HG03575 (cell line): Measurements from ENCODE around the gene ZNF718.
"Not testable (repeated sequence)": the region's sequence is repeated elsewhere in the genome, so short reads cannot be mapped to it uniquely, and the experiment has no call there.

ENCODE experiments used
- ATAC-seq: cut with Tn5 transposase; IDR thresholded peaks from one replicate; pipeline ENCODE4 v1.9.1; 2021; ENCODE audit not compliant: unreplicated experiment, insufficient number of reproducible peaks, low FRiP score; ENCODE audit errors: extremely low read depth

ZNF718 gene

GRCh38 chr4:139691-140090 lies 15.4 kb downstream of the ZNF718 start:
- no peak for ATAC-seq

DNA sequence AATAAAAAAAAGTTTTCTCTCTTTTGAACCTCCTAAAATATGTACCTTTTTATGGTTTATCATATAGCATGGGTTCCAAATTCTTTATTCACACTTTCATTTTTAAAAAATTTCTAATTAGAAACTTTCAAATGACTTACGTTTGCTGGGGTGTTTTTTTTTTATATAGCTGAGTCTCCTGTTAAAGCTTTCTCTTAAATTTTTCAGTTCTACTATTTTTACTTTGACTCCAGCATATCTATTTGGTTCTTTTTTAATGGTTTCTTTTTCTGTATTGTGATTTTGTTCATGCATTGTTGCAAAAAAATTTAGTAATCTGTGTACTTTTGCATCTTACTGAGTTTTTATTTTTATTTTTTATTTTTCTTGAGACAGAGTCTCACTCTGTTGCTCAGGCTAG lies 22.3 kb downstream of the ZNF718 start:
- ATAC-seq: no peak

DNA sequence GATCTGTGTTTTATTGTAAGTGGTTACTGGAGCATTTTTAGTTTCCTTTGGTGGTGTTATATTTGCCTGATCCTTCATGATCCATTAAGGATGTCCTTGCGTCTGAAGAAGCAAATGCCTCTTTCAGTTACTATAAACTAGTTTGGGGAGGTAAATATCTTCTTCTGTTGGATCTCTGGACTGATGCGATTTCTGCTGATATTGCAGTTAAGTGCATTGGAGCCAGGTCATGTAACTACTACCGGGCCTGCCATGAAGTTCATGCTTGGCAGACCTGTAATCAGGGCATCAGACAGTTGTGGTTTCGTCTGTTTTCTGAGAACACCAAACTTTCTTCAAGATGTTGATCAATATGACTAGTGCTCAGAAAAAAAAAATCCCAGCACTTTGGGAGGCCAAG lies 22.9 kb downstream of the ZNF718 start:
- no peak for ATAC-seq

DNA sequence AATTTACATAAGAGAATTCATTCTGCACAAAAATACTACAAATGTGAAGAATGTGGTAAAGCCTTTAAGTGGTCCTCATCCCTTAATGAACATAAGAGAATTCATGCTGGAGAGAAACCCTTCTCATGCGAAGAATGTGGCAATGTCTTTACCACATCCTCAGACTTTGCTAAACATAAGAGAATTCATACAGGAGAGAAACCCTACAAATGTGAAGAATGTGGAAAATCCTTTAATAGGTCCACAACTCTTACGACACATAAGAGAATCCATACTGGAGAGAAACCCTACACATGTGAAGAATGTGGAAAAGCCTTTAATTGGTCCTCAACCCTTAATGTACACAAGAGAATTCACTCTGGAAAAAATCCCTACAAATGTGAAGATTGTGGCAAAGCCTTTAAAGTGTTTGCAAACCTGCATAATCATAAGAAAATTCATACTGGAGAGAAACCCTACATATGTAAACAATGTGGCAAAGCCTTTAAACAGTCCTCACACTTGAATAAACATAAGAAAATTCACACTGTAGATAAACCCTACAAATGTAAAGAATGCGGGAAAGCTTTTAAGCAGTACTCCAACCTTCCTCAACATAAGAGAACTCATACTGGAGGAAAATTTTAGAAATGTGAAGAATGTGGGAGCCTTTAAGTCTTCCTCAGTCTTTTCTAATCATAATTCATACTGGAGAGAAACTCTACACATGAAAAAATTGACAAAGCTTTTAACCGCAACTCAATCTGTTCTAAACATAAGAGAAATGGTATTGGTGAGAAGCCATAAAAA lies 37.4 kb downstream of the ZNF718 start:
- no peak for ATAC-seq

GRCh38 chr4:169640-170039 lies 45.3 kb downstream of the ZNF718 start:
- ATAC-seq: not testable (repeated sequence)

GRCh38 chr4:171318-171717 lies 47.0 kb downstream of the ZNF718 start:
- ATAC-seq: not testable (repeated sequence)

GRCh38 chr4:173666-174314 lies 49.5 kb downstream of the ZNF718 start:
- ATAC-seq: no peak

- ATAC-seq: no peak
These were observed 51.7 kb downstream of the ZNF718 start for GRCh38 chr4:175986-176385.

DNA sequence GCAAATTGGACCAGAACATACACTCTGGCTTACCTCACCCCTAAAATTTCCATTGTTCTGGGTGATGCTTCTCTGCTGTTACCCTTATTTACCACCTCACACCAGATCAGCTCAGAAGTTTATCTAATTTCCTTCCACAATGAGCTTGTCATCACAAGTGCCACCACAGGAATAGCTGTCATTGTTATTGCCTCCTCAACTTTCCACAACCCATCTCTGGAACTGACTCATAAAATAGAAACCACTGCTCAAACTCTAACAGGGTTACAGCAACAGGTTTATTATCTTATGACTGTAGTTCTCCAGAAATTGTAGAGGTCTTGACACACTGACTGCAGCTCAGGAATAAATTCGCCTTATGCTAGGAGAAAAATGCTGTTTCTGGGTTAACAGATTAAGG lies 52.7 kb downstream of the ZNF718 start:
- ATAC-seq: no peak

GRCh38 chr4:182225-182624 lies 57.9 kb downstream of the ZNF718 start:
- not testable (repeated sequence) for ATAC-seq

DNA sequence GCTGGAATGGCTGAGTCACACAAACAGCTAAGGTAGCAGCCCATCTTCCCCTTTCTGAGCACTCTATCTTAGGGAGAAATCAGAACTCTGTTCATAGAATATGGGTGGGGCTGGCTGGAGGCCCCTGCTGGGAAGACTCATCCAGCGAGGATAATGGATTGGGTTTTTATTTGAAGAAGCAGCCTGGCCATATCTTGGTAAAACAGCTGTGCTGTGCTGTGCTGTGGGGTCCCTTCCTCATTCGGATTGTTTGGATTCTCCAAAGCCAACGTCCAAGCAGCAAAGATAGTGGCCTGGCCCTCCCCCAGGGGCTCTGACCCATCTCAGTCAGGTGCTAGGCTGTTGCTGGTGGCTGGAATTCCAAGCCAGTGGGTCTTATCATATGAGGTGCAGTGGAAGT lies 63.8 kb downstream of the ZNF718 start:
- no peak for ATAC-seq

DNA sequence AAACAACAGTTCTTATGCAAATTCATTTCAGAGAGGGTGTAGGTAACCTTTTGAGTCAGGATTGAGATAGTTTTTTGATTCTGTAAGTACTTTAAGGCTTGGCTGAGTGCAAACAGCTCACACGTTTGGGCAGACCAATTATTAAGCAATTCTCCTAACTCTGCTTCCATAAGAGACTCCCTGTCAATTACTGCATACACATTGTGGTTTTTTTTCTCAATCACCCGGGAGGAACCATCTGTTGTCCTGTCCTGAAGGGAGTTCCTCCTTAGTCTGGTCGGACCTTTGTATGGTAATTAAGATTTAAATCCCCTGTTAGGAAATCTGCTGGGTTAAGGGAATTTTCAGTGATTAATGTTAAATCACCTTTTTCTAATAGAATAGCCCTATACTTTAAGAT lies 70.9 kb downstream of the ZNF718 start:
- not testable (repeated sequence) for ATAC-seq

- ATAC-seq: no peak
These were observed 76.6 kb downstream of the ZNF718 start for GRCh38 chr4:200936-201335.

GRCh38 chr4:202822-203221 lies 78.5 kb downstream of the ZNF718 start:
- ATAC-seq: not testable (repeated sequence)

DNA sequence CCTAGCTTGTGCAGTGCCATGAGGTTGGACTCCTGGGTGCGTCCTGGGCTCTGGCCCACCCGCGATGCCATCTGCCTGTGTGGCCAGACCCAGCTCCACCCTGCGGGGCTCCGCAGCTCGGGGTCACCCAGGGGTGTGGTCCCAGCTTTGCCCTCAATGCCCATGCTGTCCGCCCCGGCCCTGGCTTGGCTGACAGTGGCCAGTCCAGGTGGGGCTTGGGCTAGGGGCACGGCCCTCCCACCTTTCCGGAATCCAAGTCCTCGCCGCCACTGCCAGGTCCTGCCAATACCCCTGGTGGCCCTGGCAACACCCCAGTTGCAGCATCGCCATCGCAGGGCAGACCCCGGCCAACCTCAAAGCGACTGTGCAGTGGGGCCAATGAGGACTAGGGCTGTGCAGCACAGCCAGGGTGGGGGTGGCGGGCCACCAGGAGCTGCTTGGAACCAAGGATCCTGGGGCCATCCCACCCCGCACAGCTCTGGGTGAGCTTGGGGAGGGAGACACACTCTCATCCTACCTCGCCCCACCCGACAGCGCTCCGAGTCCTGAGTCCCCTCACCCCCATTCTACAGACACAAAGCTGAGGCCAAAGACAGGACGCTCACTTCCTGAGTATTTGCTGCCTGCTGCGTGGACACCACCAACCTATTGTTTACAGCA lies 80.9 kb downstream of the ZNF718 start:
- ATAC-seq: no peak

DNA sequence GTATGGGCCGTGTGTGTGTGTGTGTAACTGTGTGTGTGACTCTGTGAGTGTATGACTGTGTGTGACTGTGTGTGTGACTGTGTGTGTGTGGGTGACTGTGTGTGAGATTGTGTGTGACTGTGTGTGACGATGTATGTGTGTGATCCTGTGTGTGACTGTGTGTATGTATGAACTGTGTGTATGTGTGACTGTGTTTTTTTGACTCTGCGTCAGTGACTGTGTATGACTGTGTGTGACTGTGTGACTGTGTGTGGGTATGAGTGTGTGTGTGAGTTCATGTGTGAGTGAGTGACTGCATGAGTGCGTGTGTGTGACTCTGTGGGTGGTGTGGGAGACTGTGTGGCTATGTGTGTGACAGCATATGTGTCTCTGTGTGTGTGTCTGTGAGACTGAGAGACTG lies 81.8 kb downstream of the ZNF718 start:
- ATAC-seq: no peak

- not testable (repeated sequence) for ATAC-seq
These were observed 84.3 kb downstream of the ZNF718 start for GRCh38 chr4:208416-209096.

DNA sequence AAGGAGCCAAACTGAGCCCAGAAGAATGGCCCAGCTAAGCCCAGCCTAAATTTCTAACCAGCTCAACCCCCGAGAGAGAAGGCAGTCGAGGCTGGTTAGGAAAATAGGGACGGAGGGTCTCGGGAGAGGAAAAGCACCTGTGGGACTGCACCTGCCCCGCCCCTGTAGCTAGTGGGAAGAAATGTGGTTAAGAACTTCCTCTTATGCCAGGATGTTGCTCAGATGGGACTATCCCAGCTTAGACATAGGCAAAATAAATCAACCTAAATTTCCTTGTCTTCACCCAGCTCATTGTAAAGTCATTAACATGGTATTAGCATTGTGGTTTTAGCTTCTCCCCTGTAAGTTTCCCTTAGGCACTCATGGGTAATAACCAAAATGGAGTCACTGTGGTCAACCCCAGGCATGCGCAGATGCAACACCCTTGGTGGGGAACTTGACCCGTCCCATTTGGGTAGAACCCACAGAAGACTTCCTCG lies 86.8 kb downstream of the ZNF718 start:
- no peak for ATAC-seq

DNA sequence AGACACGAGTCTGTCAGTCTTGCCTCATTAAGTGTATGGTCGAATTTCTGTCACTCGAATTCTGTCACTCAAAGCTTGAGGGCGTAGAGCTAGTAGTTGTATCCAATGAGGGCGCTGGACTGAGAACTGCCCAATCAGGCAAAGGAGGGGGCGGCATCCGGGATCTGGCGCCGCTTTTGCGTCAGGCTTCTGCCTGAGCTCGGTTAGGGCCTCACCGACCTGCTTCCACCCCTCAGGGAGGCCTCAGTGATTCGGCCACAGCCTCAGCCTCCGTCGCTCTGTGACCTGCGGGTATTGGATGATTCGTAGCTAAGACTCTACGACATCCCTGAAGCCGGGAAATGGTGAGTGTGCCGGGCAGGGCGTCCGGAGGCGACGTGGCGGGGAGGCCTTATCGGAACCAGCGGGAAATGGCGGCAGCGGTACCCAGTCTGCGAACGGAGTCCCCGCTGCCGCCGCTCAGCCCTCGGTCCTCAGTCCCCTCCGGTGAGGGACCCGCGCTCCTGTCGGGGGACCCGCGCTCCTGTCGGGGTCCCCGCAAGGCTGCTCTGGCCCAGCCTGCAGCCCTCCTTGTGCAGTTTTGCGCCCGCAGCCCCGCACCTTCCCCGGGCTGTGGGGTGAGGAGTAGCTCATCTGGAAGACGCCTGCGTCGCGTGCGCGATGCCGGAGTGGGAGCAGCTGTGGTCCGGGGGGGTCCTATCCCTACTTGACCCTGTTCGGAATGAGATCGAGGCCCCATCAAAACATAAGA lies 88.3 kb downstream of the ZNF718 start:
- ATAC-seq: no peak
